PFSK-1 (cell line): ENCODE data around the gene CRLF2.

Source experiments
- FOXP2 ChIP-seq: optimal IDR thresholded peaks from 2 replicates; pipeline ENCODE3; 2011; ENCODE audit warnings: borderline replicate concordance, control low read depth, inconsistent platforms; ENCODE audit not compliant: insufficient read depth; ENCODE audit errors: extremely low read length, extremely low read depth
- POLR2AphosphoS5 ChIP-seq: IDR thresholded peaks from 2 replicates; pipeline ENCODE4 v1.6.1; 2012; ENCODE audit warnings: low read depth, mild to moderate bottlenecking, control low read depth, low read length, moderate library complexity
- REST ChIP-seq, 2 experiments: IDR thresholded peaks; 2 replicates each; pipeline versions ENCODE4 v1.6.1 to v1.8.0; 2011 to 2012; ENCODE audit warnings: low read depth in 2 of 2, low read length in 2 of 2, control low read depth in 1 of 2, inconsistent platforms in 1 of 2, mild to moderate bottlenecking in 1 of 2, moderate library complexity in 1 of 2; ENCODE audit not compliant: insufficient read depth in 1 of 2
- SIN3A ChIP-seq: IDR thresholded peaks from 2 replicates; pipeline ENCODE4 v1.6.1; 2012; ENCODE audit warnings: mild to moderate bottlenecking, low read length, moderate library complexity, borderline replicate concordance; ENCODE audit not compliant: insufficient read depth
- TAF1 ChIP-seq: IDR thresholded peaks from 2 replicates; pipeline ENCODE4 v1.6.1; 2012; ENCODE audit warnings: low read length, control low read depth, borderline replicate concordance; ENCODE audit not compliant: insufficient read depth

Gene CRLF2

GRCh38 chrX:1239681-1240142, 27.3 kb upstream of the CRLF2 start:
- TF ChIP-seq POLR2AphosphoS5 (no peak), SIN3A (no peak), FOXP2 (no peak)

DNA sequence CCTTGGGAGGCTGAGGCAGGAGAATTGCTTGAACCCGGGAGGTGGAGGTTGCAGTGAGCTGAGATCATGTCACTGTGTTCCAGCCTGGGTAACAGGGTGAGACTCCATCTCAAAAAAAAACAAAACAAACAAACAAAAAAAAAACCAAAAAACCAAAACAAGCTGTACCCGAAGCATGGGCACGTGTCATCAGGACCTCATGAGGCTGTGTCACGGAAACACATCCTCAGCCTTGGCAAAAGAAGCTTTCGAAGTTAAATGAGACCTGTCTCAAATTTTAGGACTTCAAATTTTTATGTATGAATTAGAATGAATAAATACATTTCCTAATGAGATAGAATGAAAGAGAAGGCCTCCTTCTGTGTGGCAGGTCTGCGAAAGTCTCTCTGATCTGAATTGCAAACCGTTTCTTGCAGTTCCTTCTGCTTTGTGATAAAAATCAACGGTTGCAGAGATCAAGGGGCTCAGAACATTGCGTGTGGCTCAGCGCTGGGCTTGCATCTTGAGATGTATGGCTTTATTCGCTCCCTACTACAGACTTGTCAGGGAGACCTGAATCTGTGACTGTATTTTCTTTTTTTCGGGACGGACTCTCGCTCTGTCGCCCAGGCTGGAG, 19.5 kb upstream of the CRLF2 start:
- no peak for TF ChIP-seq FOXP2
- TF ChIP-seq POLR2AphosphoS5, result no peak
- no peak for TF ChIP-seq TAF1
- no peak for TF ChIP-seq SIN3A
- no peak for TF ChIP-seq REST (IDR thresholded peaks at IDR 0.05; ENCODE audit: insufficient read depth in 1 of 2, low read depth in 2 of 2, low read length in 2 of 2)

GRCh38 chrX:1226249-1226648, 13.8 kb upstream of the CRLF2 start:
- no peak for TF ChIP-seq REST (IDR thresholded peaks at IDR 0.05; ENCODE audit: insufficient read depth in 1 of 2, low read depth in 2 of 2, low read length in 2 of 2)
- TF ChIP-seq FOXP2, result no peak
- no peak for TF ChIP-seq TAF1
- no peak for TF ChIP-seq POLR2AphosphoS5
- TF ChIP-seq SIN3A, result no peak

- no peak for TF ChIP-seq REST (IDR thresholded peaks at IDR 0.05; ENCODE audit: insufficient read depth in 1 of 2, low read depth in 2 of 2, low read length in 2 of 2)
- TF ChIP-seq FOXP2, result no peak
- TF ChIP-seq TAF1, result no peak
- no peak for TF ChIP-seq POLR2AphosphoS5
- no peak for TF ChIP-seq SIN3A
Observed at GRCh38 chrX:1224954-1225353, 12.5 kb upstream of the CRLF2 start.

GRCh38 chrX:1223242-1223600, 10.8 kb upstream of the CRLF2 start:
- no peak for TF ChIP-seq REST (IDR thresholded peaks at IDR 0.05; ENCODE audit: insufficient read depth in 1 of 2, low read depth in 2 of 2, low read length in 2 of 2)
- TF ChIP-seq FOXP2, result no peak
- no peak for TF ChIP-seq SIN3A
